HG03066 (cell line): ENCODE results near the gene ZNF70.

Experiments used
- ATAC-seq: cut with Tn5 transposase; IDR thresholded peaks from one replicate; pipeline ENCODE4 v1.9.1; 2021; ENCODE audit warnings: low read depth; ENCODE audit not compliant: unreplicated experiment

The ZNF70 gene

DNA sequence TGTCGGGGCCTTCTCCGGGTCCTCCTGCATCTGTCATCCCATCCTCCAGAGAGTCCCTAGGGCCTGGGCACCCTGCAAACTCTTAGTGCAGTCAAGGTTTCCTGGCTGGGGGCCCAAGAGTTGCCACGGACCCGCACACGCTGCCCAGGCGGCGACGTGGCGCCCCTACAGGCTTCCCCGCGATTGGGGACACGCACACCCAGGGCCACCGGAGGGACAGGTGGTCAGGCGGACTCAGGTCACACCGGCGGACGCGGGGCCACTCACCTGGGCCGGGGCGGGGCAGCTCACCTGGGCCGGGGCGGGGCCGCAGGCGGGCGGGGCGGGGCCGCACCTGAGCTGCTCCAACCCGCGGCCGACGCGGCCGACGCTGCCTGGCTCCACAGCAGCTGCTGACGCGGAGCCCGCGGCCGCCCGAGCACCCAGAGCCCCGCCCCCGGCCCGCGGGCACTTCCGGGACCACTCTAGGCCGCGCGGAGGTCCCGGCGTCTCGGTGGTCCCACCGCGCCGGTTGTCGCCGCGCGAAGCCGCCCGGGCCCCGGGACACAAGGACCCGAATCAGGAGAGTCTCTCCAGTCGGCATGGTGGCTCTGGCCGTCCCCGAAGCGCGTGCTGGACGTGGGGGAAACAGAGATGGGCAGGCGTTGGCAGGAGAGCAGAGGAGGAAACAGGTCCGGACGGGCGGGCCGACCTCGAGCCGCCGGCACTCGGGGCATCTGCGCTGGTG lies at the start of gene ZNF70:
ZNF70 (minus strand) TSS at position 399 of the 727 bp plus-strand sequence. CDS start 5,972 bp downstream, outside the sequence.
- no peak for ATAC-seq

- no peak for ATAC-seq
Measured at GRCh38 chr22:23796461-23796860, 45.5 kb upstream of the ZNF70 start.

DNA sequence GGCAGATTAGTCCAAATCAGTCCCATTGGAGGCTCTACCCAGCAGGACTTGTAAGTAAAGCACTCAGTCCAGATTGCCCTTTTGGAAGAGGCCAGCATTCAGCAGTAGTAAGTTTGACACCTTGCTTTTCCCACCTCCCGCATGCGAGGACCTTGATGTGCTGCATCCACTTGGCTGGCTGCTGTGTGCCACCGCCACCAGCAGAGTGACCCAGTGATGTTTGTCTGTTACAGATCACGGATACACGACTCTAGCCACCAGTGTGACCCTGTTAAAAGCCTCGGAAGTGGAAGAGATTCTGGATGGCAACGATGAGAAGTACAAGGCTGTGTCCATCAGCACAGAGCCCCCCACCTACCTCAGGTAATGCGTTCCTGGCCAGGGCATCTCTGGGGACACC lies 42.4 kb upstream of the ZNF70 start:
- ATAC-seq: no peak

- ATAC-seq: no peak
Measured at GRCh38 chr22:23791738-23792645, 41.1 kb upstream of the ZNF70 start.

GRCh38 chr22:23790819-23791737 lies 40.2 kb upstream of the ZNF70 start:
- ATAC-seq: no peak

GRCh38 chr22:23789638-23790037 lies 38.7 kb upstream of the ZNF70 start:
- ATAC-seq: no peak

DNA sequence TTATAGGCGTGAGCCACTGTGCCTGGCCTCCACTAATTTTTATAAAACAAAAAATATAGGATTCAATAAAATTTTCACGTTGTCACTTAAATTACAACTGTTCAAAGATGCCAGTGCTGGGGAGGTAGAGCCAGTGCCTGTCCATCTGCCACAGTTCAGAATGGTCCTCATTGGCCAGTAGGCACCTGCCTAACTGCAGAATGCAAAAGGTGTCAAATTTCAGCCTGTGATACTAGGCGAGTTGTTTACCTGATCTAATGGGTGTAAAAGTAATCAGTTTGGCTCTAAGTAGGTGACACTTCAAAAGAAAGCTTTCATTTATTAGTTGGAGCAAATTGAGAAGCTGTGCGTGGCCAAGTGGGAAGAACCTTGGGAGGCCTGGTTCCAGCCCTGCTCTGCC lies 38.2 kb upstream of the ZNF70 start:
- no peak for ATAC-seq

DNA sequence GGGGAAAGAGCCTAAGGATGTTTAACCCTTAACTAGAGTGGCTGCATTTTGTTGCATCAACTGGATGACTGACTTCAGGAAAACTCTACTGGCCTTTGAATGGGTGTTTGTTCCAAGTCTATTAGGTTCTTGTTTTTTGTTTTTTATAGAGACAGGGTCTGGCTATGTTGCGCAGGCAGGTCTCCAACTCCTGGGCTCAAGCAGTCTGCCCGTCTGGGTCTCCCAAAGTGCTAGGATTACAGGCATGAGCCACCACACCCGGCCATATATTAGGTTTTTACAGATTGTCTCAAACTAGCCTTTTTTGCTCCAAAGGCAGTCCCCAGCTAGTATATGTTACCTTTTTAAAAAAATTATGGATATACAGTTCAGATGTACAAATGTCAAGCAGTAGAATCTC lies 37.0 kb upstream of the ZNF70 start:
- no peak for ATAC-seq

GRCh38 chr22:23787600-23787896 lies 36.6 kb upstream of the ZNF70 start:
- no peak for ATAC-seq

DNA sequence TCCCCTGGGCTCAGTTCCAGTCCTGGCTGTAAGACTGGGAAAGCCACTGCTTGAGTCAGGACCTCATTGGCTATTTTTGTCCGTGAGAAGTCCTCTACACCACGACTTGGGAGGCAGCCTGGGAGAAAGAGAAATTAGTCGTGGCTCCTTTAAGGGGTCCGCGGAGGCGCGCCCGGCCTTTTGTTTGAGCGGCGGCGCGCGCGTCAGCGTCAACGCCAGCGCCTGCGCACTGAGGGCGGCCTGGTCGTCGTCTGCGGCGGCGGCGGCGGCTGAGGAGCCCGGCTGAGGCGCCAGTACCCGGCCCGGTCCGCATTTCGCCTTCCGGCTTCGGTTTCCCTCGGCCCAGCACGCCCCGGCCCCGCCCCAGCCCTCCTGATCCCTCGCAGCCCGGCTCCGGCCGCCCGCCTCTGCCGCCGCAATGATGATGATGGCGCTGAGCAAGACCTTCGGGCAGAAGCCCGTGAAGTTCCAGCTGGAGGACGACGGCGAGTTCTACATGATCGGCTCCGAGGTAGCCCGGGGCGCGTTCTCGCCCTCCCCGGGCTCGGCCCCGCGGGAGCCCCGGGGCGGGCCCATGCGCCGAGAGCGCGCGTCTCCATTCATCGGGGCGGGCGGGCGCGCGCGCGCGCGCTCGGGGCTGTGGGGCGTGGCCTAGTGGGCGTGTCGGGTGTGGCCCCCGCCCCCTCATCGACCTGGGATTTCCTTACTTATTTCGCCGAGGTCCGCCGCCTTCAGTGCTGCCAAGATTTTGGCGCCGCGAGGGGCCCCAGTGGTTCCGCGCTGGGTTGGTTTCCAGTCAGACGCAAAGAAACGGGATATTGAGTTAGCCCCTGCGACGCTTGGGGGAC lies 36.1 kb upstream of the ZNF70 start, which contains the start of gene SMARCB1:
SMARCB1 (plus strand) TSS at position 215 of the 848 bp plus-strand sequence; CDS start at position 419, 204 bp downstream.
- peak; percentile 80 for ATAC-seq

DNA sequence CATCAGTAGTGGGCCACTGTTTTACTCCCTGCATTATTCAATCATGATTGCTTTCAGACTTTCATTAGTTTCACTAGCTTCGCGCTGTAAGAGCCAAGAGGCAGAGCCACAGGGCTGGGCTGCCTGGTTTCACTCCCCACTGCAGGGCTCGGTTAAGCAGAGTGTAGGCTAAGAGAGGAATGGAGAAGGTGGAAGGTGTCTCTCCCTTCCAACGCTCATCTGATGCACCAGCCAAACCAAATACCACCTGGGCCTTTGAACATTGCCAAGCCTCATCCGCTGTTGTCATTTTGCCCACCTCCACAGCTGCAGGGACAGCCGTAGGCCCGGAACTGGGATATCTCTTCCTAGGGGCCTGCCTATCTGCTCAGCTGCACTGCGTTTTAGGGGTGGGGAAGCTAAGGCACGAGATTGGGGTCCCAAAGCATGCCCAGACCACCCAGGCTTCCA lies 35.4 kb upstream of the ZNF70 start:
- ATAC-seq: no peak

- no peak for ATAC-seq
Measured at GRCh38 chr22:23784215-23784732, 33.4 kb upstream of the ZNF70 start.

GRCh38 chr22:23783265-23784150 lies 32.6 kb upstream of the ZNF70 start:
- no peak for ATAC-seq

- ATAC-seq: no peak
Measured at GRCh38 chr22:23782703-23783102, 31.8 kb upstream of the ZNF70 start.

GRCh38 chr22:23782252-23782651 lies 31.3 kb upstream of the ZNF70 start:
- no peak for ATAC-seq

DNA sequence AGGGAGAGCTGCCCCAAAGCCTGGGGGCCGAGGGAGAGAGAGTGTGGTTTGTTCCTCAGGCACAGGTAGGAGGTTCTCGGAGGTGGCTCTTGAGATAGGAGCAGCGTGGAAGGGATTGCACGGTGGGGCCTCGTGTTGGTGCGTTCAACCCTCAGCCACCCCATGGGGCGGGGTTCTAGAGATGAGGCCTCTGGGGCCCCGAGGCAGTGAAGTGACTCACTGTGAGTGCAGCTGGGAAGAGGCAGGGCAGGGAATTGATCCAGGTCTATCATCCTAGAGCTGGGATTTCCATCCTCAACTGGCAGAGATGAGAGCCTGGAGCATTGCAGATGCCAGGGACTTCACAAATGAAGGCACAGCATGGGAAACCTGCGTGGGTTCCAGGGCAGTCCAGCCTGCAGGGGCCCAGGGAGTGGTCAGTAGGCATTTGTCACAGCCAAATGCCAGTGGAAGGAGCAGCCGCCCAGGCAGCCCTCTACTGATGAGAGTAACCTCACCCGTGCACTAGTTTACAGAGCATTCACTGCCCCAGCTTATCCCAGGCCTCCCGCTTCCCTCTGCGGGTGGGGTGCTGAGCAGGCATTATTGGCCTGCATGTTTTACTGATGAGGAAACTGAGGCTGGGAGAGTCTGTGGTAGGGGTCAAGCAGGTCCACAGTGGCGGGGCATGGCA lies 30.7 kb upstream of the ZNF70 start:
- ATAC-seq: no peak

GRCh38 chr22:23781065-23781464 lies 30.2 kb upstream of the ZNF70 start:
- ATAC-seq: no peak

- no peak for ATAC-seq
Measured at GRCh38 chr22:23780146-23780748, 29.3 kb upstream of the ZNF70 start.
